Fibroblast of the conjunctiva (primary cell): Measurements from ENCODE around the gene DBT.
"Not testable (repeated sequence)": the region's sequence is repeated elsewhere in the genome, so short reads cannot be mapped to it uniquely, and the experiment has no call there.

Experiments
- DNase-seq: peaks from one replicate; pipeline ENCODE4 v3.0.0-alpha.2; 2010; ENCODE audit warnings: low read depth

The DBT gene

DNA sequence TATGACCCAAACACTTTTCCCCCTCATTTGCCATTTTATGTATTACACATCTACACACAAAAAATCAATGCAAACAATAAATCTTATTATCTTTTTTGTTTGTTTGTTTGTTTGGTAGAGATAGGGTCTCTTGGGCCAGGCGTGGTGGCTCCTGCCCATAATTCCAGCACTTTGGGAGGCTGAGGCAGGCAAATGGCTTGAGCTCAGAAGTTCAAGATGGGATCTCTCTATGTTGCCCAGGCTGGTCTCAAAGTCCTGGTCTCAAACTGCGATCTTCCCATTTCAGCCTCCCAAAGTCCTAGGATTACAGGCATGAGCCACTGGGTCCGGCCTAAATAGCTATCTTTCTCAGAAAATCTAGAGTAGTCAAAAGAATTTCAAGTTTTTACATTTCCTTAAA, 1.2 kb upstream of the DBT start:
- no peak for DNase-seq

DNA sequence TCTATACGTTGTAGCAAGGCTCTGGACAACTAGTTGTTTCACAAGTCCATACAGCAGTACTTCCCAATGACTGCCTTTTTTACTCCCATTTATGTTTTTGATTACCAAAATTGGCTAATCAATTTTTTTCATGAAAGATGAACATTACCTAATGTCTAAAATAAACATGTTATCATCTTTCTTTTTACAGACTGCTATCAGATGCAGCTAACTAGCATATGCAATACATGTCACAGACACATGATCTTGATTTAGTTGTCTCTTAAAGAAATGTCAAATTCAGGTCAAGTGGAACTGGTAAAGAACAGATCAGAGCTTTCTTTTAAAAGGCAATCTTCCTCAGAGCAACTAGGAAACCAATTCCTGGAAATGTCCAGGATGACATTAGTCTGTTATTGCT, 630 bp upstream of the DBT start:
- no peak for DNase-seq

DNA sequence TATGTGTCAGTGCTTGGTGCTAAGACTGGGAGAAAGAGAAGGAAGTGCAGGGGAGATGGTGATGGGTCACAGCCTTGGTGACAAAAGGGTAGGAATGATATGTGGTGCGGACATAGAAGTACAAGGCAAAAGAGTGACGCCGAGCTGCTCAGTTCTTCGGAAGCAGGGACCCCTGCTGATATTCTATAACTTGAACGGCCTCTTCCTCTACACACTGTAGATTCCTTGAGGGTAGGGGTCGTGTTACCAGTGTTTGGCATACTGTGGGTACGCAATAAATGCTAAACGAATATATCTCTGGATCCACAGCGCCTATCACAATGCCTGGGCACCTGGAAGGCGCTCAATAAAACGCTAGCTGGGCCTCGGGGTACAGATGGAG, 488 bp downstream of the DBT start:
- no peak for DNase-seq

DNA sequence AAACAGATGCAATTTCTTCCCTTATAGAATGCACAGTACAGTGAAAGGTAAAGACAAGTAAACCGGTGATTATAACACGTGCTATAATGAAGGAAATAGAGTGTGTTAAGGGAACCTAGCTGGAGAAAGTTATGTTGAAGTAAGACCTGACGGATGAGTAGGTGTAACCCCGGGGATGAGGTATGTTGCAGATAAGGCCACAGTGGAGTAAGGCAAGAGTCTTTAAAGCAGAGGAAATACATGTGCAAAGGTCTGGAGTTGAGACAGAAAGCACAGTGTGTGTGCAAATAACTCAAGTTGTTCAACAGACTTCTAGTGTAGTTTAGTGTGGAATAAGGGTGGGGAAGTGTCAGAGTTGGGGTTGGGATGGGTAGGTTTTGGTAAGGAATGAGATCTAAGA, 2.9 kb downstream of the DBT start:
- no peak for DNase-seq

- DNase-seq: no peak
Observed at GRCh38 chr1:100240631-100241030, 9.0 kb downstream of the DBT start.

DNA sequence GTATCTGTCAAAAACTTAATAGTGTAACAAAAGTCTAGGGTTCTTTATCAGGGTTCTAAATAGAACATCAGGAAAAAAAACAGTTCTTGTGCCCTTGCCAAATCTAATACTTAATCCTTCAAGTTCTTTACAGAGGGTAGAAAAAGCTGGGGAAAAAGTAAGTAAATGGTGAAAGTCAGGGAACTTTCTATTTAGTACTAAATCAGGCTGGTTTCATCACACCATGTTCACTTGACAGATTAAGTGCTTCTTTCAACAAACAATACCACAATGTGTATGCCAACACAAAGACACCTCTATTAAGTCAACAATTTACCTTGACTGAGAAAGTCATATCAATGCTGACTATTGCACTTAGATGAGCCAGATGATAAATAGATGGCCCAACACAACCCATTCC, 9.7 kb downstream of the DBT start:
- no peak for DNase-seq

- DNase-seq: no peak
Observed at GRCh38 chr1:100237091-100237490, 12.5 kb downstream of the DBT start.

GRCh38 chr1:100234432-100234831, 15.2 kb downstream of the DBT start:
- no peak for DNase-seq

DNA sequence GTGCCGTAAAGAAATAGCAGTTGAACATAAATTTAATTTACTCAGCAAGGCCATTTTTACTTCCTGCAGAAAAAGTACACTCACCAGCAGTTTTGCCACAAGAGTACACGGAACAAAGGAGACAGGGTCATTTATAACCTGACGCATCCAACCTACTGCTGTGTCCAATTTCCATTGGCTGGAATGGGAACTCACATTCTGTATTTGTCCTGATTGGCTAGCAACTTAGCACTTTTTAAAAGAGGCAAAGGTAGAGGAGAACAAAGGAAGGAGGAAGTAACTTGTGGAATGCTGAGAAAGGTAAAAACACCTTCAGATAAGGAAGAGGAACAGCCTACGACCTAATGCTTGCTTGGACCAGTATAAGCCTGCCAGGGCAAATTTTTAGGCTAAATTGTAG, 16.1 kb downstream of the DBT start:
- not testable (repeated sequence) for DNase-seq

- no peak for DNase-seq
Observed at GRCh38 chr1:100232156-100232555, 17.5 kb downstream of the DBT start.

GRCh38 chr1:100231721-100232120, 17.9 kb downstream of the DBT start:
- no peak for DNase-seq

DNA sequence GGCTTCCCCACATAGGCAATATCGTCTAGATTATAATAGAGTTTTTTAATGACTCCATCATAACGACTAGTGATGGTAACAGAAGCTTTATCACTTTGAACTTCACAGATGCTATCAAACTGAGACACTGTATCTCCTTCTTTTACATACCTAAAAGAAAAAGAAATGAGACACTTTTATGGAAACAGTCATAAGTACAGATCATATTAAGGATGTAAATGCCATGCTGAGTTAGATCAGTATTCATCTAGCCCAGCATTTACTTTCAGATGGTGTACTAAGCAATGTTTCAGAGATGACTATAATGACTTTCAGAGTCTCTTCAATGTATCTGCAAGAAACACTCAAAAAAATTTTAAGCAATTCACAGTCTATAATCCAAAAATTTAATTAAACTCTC, 18.9 kb downstream of the DBT start:
- no peak for DNase-seq

GRCh38 chr1:100229681-100230443, 19.8 kb downstream of the DBT start:
- DNase-seq: no peak

GRCh38 chr1:100222428-100222827, 27.2 kb downstream of the DBT start:
- DNase-seq: no peak

DNA sequence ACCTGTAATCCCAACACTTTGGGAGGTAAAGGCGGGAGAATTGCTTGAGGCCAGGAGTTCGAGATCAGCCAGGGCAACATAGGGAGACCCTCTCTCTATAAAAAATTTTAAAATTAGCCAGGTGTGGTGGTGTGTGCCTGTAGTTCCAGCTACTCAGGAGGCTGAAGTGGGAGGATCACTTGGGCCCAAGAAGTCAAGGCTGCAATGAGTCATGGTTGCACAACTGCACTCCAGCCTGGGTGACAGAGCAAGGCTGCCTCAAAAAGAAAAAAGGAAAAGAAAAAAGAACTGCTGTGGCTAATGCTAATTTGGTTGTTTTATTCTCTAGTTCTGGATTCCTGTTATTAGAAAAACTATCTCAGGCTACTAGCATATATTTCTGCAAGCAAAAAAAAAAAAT, 29.8 kb downstream of the DBT start:
- DNase-seq: no peak

DNA sequence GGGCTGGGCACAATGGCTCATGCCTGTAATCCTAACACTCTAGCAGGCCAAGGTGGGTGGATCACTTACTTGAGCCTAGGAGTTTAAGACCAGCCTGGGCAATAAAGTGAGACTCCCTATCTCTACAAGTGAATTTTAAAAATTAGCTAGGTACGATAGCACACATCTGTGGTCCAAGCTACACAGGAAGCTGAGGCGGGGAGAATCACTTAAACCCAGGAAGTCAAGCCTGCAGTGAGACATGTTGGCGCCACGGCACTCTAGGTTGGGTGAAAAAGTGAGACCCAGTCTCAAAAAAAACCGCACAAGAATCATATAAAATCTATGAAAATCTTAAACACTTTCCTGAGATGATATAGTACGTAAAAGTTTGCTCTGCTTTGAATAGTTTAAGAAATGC, 30.2 kb downstream of the DBT start:
- no peak for DNase-seq

DNA sequence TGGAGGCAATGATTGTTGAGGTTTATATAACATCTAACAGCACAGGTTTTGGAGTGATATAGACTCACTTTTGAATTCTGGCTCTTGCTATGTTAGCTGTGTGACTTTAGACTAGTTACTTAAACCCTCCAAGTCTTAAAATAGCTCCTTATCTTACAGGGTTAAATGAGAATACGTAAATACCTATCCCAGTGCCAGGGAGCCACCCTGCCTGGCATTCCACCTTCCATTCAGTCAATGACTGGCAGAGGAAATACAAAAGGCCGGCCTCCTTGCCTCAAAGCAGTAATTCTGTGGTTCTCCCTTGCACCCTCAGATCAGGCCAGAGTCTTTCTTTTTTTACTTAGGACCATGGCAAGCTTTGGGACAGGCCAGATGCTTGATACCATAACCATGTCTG, 31.8 kb downstream of the DBT start:
- no peak for DNase-seq

- no peak for DNase-seq
Observed at GRCh38 chr1:100215101-100215500, 34.5 kb downstream of the DBT start.

DNA sequence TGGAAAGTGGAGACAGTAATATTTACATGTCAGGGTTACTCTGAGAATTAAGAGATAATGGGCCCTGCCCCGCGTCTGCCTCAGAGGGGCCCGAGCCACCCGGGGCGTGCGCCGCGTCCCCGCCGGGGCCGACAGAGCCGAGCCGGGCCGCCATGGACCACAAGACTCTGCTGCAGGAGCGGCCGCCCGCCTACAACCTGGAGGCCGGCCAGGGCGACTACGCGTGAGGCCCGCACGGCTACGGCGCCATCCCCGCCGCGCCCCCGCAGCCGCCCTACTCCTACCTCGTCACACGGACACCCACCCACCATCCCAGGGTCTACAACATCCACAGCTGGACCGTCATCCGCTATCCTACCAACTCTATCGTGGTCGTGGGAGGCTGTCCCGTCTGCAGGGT, 36.5 kb downstream of the DBT start:
- no peak for DNase-seq

- no peak for DNase-seq
Observed at GRCh38 chr1:100206301-100206700, 43.3 kb downstream of the DBT start.

GRCh38 chr1:100205593-100205992, 44.0 kb downstream of the DBT start:
- DNase-seq: not testable (repeated sequence)

DNA sequence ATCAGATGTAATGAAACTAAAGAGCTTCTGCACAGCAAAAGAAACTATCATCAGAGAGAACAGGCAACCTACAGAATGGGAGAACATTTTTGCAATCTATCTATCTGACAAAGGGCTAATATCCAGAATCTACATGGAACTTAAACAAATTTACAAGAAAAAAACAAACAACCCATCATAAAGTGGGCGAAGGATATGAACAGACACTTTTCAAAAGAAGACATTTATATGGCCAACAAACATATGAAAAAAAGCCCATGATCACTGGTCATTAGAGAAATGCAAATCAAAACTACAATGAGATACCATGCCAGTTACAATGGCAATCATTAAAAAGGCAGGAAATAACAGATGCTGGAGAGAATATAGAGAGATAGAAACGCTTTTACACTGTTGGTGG, 44.5 kb downstream of the DBT start:
- DNase-seq: not testable (repeated sequence)

GRCh38 chr1:100202703-100203102, 46.9 kb downstream of the DBT start:
- not testable (repeated sequence) for DNase-seq

DNA sequence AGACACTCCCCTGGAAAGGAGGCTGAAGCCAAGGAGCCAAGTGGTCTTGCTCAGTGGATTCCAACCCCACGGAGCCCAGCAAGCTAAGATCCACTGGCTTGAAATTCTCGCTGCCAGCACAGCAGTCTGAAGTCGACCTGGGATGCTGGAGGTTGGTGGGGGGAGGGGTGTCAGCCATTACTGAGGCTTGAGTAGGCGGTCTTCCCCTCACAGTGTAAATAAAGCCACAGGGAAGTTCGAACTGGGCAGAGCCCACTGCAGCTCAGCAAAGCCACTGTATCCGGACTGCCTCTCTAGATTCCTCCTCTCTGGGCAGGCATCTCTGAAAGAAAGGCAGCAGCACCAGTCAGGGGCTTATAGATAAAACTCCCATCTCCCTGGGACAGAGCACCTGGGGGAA, 49.6 kb downstream of the DBT start:
- not testable (repeated sequence) for DNase-seq

DNA sequence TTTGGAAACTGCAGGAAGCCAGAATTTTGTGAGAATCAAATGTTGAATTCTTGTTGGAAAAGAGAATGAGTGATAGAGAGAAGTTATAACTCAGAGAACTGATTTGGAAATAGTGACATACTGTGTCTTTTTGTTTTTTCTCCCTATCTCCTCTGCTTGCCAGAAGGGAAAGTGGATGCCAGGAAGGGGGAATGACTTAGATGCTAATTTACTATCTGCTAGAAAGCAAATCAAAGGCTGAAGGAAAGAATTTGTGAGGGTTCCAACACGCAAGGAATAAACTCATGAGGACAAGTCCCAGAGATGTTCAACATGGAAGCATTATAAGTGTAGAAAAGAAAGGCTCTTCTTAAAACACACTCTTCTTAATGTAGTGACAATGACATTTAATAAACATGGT, 51.0 kb downstream of the DBT start:
- DNase-seq: no peak
